Raji (cell line): ENCODE measurements around the gene DCAF8.

Experiments
- POLR2A ChIP-seq: IDR thresholded peaks from 2 replicates; pipeline ENCODE4 v1.6.1; 2011; ENCODE audit warnings: low read depth, low read length, control low read depth; ENCODE audit not compliant: insufficient read depth

DCAF8 gene

DNA sequence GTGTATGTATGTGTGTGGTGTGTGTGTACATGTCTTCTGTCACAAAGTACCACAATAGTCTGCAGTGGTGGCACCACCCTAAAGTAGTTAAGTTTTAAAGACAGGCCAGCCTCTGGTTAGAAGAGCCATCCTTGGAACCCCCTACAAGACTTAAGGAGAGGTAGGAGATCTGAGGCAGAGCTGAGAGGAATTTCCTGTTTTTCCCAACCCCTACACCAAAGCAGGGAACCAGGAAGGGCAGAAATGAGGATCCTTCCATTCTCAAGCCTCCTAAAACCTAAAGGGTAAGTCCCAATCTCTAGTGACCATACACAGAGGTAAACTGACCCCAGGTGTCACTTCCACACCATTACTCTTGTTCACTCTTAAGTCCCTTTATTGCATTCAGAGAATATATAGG, 46.0 kb downstream of the DCAF8 start:
- no peak for TF ChIP-seq POLR2A

DNA sequence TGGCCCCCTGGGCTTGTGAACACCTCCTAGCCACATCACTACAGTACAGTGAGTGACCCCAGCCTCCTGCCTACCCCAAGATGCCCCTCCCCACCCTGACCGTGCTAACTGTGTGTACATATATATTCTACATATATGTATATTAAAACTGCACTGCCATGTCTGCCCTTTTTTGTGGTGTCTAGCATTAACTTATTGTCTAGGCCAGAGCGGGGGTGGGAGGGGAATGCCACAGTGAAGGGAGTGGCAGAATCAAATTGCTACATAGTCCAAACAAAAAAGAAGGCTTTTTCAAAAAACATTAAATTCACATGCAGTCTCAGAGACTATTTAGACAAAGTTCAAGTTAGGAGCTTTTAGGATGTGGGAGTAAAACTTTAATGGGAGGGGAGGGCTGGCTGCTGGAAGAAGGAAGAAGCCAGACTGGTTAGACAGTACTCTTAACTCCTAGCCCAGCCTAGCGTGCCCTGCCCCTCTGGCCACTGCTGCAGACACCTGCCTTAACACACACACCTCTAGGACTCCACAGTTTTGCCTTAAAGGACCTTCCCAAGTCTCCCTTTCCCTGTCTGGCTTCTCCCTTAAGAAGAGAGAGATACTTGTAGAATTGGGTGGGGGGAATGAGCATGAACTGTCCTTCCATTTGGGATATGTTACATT, 47.7 kb downstream of the DCAF8 start:
- TF ChIP-seq POLR2A = no peak

DNA sequence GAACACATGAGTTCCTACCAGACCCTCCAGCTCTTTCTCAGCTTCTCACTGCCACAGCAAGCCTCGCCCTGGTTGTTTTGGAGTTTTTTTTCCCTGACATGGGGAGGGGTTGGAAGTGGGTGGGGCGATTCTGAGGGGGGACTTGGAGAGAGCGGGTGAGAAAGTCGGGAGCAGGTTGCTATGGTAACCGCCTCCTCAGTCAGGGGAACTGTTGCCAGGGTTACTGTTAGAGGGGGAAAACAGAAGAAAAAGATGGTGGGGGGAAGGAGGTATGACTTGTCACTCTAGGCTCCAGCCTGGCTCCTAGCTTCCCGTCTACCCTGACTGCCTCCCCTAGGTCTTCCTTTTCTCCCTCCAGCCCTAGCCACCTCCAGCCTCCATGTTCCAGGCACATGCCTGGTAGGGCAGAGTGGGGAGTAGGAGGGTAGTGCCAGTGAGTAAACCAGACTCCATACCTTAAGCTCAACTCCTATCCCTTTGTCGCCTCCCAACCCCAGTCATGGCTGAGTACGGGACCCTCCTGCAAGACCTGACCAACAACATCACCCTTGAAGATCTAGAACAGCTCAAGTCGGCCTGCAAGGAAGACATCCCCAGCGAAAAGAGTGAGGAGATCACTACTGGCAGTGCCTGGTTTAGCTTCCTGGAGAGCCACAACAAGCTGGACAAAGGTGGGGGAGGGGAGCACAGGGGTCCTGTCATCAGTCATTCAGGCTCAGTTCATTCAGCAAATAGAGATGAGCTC, 51.1 kb downstream of the DCAF8 start:
- no peak for TF ChIP-seq POLR2A

DNA sequence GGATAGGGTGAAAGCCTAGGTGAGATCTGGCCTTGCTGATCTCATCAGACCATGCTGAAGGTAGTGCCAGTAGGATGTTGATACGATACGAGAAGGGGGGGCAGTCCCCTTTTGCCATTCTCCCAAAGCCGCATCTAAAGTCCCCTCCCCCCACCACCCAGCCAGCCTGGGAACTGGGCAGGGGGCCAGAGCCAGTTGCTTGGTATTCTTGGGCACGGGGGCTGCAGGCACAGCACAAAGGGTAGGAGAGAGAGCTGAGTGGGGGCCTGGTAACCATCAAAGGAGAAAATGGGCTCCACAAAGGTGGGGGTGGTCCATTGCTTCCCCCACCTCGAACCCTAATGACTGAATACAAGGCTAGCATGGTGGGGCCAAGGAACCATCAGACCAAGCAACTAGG, 51.8 kb downstream of the DCAF8 start:
- no peak for TF ChIP-seq POLR2A

DNA sequence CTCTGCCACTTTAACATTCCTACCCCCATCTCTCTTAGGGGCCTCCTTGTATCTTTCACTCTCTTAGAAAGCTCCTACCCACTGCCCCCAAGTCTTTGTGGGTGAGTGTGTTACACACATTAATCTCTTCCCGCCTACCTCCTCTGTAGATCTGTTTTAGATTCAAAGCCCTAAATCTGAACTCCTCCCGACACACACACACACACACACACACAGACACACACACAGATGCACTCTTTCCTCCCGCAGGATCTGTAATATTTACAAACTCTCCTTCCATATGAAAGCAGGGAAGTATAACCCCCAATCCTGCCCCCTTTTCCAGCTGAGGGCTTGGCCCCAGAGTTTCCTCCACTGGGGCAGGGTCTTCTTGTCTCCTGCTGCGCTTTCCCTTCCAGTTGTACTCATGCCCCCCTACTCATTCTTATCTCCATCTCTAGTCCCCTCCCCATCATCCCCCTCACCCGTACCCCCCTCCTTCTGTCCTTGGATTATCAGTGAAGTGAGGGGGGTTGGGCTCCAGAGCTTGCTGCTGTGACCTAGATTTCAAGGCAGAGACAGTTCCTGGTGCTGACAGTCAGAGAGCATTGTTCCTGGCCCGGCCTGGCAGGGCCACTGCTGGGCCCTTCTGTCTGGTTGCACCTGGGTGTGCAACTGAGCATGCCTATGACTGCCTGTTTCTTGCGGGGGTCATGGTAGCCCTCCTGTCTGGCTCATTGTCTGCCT, 52.9 kb downstream of the DCAF8 start:
- TF ChIP-seq POLR2A = no peak

DNA sequence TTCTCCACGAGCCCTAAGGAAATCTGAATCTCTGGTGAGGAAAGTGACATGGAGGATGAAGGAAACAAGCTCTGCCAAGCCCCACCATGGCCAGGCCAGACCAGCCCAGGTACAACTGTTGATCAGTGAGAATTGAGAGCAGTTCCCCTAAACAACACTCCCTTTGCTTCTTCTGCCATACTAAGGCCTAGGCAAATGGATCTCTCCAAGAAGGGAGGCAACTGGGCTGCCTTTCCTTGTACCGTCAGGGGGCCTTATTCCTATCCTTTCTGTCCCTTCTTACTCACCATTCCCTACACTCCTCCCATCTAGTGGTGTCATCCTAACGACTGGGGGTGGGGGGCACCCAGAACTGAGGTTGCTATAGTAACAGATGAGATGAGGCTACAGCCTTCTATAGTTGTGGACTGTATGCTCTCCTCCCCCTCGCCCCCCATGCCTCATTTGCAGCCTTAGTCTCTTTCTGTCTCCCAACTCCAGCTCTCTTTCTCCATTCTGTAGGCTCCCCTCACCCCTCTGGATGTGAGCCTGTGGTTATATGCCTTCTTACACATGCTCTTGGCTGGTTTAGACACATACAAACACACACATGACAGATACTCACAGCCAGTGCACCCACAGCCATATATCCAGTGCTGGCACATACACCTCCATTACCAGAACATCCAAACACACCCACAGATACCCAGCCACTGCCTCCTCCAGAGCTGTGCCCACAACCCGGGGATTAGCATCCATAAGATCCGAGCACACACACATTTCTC, 53.6 kb downstream of the DCAF8 start:
- no peak for TF ChIP-seq POLR2A

DNA sequence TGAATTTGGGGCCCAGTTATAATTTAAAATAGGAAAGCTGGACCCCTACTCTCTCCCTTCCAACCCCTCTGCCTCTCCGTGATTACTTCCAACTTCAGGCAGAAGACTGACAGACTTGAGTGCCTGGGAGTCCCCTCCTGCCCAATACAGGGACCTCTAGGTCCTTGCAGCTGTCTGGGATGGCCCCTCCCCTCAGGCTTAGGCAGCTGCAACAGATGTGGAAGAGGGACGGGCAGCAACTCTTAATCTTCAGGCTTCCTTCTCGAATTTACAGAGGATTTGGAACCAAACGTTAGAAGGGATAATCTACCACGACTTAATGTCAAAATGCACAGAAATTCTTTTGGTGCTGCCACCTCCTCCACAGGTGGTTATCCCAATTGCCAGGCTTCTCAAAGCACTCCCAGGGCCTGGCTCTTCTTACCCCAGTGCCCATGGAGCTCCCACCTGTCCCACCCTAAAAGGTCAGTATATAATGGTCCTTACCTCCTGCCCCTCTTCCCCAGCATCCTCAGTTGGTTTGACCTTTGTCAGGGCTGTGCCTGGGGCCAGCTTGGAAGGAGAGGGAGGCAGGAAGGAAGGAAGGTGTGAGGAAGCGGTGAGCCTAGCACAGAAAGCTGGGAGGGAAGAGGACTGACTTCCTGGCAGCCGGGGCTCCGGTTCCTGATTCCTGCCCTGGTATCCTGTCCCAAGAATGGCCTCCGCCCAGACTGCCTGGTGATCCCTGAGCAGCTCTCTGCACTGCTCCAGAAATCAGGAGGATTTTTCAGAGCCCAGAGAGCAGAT, 54.4 kb downstream of the DCAF8 start:
- TF ChIP-seq POLR2A = no peak

DNA sequence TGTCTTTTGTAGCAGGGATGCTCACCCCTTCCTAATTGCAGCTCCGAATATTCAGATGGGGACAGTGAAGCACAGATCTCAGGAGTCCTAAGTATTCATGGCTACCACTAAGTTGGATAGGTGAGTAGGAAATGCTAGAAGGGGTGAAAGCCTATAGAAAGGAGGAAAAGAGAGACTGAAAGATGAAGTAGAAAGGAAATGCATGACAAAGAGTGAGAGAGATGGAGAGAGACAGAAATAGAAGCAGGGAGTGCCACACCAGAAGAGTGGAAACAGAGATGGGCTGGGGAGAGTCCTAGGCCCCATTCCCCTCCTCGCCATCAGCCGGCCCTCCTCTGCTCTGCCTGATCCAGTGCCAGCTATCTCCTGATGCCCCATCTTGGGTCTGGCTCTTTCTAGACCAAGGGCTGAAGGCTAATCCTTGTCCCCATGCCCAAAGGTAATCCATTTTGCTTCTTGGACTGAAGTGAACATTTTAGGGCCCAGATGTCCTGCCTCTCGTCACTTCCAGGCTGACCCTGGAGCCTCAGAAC, 55.2 kb downstream of the DCAF8 start:
- TF ChIP-seq POLR2A = no peak

DNA sequence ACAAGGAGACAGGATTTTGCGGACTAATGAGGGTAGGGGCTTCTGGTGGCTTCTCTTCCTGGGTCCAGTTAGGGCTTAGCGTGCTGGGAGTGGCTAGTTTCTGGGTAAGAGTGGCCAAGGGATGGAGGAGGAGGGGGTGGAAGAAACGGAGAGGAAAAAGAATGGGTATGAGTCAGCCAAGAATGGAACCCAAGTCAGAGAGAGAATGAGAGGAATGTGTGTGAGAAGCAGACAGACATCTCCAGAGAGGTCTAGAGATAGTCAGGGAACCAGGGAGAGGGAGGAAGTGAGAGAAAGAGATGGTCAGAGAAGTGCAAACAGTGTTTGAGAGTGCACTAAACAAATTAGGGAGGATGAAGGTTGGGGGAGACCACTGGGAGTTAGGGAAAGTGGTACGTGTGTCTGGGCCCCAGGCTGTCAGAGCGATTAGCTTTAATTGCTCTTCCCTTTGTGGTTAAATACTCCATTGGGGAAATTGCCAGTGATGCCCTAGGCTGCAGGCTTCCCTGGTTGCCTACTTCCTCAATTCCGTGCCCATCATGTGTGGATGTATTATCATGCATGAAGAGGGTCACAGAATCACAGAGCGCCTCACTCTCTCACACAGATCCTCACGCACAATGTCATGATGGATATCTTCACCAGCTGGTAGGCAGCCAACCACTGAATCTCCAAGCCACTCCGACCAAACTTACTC, 55.8 kb downstream of the DCAF8 start:
- no peak for TF ChIP-seq POLR2A

DNA sequence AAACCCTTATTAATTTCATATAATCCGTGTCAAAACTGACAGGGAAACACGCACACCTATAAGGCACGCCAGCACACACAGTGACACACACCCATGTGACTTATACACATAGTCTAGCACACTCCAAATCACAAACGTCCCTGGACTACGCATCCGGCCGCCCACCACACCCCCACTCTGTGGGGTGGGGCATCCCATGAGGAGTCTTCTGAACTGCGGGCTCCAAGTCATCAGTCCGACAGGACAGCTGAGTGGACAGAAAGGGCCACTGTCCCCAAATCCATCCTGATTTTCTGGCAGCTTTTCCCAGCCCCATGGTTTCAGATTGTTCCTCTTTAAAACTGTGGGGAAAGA, 56.3 kb downstream of the DCAF8 start:
- TF ChIP-seq POLR2A = no peak

DNA sequence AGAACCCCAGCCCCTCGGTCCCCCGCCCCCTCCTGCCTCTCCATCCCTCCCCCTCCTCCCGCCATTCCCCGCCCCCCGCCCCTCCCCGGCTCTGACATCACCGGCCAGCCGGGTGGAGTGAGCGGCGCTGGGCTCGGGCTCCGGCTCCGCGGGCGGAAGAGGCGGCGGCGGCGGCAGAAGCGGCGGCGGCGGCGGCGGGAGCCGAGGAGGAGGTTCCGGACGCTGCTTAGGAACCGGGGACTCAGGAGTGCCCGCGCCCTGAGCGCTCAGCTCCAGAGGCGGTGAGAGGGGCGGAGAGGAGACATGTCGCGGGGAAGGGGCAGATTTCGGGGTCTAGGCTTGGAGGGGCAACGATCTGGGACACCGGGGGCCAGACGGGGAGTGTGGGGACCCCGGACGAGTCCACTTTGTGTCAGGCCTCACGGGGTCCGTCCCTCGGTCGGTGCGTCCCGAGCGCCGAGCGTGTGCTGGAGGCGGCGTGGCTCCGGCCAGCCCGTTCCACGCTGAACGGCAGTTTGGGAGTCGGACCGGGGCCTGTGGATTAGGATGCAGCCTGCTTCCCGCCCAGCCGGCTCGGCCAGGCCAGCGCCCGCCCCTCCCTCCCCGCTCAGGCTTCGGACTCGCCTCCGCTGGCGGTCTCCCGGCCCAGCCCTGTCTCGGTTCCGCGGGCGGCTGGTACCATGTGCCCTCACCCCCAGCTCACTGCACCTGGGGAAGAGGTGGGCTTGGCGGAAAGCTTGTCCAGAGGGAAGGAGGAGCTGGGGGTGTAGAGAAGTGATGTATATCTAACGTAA, 56.9 kb downstream of the DCAF8 start, which contains the start of gene PEA15:
PEA15 (plus strand) TSS at position 143 of the 794 bp plus-strand sequence. CDS start 6,161 bp downstream, outside the sequence.
- peak; percentile 56 for TF ChIP-seq POLR2A

DNA sequence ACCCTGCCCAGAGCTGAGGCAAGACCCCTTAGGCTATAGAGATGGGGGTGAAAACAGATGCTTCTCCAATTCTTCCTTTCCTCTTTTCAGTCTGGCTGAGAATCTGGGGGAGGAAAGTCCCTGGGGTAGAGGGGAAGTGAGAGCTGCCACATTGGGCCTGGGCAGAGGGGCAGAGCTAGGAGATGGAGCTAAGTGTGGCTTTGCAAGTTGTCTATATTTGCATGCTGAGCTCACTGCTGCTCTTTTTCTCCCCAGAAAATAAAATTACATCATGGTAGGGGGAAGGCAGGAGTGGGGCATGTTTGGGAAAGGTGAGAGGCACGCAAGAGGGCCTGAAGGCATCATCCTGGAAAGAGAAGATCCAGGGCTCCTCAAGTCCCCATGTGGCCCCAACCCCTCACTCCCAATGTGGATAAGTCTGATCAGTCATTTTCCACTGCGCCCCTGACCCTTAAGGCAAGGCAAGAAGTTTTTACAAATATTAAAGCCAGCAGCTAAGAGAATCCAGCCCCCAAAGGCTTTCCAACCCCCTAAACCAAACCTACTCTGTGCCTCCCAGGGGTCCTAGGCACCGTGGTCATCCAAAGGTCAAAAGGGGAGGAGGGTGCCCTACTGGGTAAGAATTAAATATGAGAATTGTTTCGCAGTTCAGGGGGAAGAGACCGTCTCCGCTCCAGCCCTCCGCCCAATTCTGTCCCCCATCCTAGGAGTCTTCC, 57.7 kb downstream of the DCAF8 start:
- peak; percentile 61 for TF ChIP-seq POLR2A
